B cell (primary cell): ENCODE results near the gene MAPT.

Experiments
- CTCF ChIP-seq: fragments of 200-600 bp; IDR thresholded peaks from one replicate; pipeline ENCODE4 v1.8.0; 2022; ENCODE audit warnings: antibody characterized with exemption, mild to moderate bottlenecking
- EZH2 ChIP-seq: IDR thresholded peaks from 2 replicates; pipeline ENCODE4 v1.6.1; 2012; ENCODE audit warnings: borderline replicate concordance, low read depth, mild to moderate bottlenecking, moderate library complexity, low read length; ENCODE audit not compliant: insufficient read depth, poor library complexity, severe bottlenecking

DNA sequence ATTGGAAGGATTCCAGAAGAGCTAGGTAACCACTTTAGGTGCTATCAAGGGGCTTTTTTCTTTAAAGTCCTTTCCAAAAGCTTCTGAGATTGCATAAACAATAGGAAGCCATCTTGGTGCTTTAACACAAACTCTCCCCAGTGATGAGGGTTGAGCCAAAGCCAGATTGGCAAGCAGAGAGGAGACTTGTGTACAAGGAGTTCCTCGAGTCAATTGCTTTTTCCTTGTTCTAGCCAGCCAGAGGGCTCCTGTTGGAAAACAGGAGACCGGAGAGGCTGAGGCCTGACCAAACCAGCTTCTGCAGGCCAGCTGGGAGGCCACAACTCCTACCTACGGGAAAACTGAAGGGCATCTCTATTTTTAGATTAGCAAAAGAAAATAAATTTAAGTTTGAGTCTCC lies 46.5 kb downstream of the MAPT start:
- no peak for TF ChIP-seq CTCF
- TF ChIP-seq EZH2, result no peak
